GM19328 (cell line): ENCODE results near the gene CNIH2.

Experiments
- ATAC-seq: cut with Tn5 transposase; IDR thresholded peaks from one replicate; pipeline ENCODE4 v1.9.1; 2021; ENCODE audit warnings: mild to moderate bottlenecking, moderate library complexity; ENCODE audit not compliant: unreplicated experiment

Gene CNIH2

DNA sequence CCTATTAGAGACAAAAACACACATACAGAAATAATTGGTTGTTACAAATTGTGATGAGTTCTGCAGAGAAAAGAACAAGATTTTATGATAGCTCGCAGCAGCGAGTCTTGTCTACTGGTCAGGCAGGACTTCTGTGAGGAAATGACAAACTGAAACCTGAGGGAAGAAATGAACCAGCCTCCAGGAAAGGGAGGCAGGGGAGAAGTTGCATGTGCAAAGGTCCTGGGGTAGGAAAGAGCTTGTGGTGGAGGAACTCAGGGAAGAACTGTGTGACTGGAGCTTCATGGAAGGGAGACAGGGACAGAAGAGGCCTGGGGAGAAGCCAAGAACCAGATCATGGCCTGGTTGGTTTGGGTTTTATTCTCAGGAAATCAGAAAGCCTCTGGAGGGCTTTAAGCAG, 18.8 kb upstream of the CNIH2 start:
- no peak for ATAC-seq

- no peak for ATAC-seq
Observed at GRCh38 chr11:66259956-66260355, 18.0 kb upstream of the CNIH2 start.

GRCh38 chr11:66261578-66261977, 16.4 kb upstream of the CNIH2 start:
- ATAC-seq = no peak

DNA sequence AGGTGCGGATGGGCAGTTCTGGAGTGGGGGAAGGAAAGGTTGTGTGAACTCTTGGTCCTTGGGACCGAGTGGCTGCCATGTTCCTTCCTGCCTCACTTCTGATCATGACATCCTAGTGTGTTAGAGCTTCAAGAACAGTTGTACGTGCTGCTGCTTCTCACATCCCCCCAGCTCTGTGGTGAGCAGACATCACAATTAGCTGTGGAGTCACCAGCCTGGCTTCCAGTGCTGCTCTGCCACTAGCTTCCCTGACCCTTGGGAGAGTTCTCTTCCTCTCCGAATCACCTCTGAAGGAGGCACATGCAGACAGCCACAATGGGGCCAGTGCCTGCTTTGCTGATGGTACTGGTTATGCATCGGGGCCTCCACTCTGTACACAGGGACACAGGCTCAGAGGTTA, 15.8 kb upstream of the CNIH2 start:
- ATAC-seq = no peak

DNA sequence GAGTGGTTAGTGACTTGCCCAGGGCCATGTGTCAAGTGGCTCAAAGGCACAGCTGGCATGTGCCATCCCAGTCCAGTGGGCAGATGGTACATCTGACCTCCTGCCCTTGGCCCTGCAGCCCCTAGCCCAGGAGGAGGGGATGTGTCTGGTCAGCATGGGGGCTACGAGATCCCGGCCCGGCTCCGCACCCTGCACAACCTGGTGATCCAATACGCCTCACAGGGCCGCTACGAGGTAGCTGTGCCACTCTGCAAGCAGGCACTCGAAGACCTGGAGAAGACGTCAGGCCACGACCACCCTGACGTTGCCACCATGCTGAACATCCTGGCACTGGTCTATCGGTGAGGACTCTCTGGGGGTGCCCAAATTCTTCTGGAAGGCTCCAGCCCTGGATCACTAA, 15.3 kb upstream of the CNIH2 start:
- ATAC-seq = no peak

- ATAC-seq = no peak
Observed at GRCh38 chr11:66263231-66263630, 14.7 kb upstream of the CNIH2 start.

DNA sequence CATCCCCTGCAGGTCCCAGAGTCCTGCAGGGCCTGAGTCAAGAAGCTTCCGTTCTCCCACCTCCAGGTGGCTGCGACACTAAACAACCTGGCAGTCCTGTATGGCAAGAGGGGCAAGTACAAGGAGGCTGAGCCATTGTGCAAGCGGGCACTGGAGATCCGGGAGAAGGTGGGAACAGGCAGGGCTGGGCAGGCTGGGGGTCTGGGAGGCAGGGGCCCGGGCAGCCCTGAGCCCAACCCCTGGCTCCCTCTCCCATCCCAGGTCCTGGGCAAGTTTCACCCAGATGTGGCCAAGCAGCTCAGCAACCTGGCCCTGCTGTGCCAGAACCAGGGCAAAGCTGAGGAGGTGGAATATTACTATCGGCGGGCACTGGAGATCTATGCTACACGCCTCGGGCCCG, 14.2 kb upstream of the CNIH2 start:
- ATAC-seq = no peak

DNA sequence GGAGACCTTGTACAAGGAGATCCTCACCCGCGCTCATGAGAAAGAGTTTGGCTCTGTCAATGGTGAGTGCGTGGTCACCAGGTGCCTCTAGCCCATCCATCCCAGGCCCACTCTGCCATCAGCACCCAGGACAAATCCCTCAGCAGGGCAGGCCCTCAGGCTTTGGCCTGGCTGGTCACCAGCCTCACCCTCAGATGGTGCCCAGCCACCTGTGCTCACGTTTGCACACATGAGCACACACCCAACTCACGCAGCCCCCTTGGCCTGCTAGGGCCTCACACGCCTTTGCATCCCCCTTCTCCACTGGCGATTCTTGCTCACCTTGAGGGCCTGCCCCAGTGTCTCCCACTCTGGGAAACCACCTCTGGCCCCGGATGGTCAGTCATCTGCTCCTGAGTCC, 13.6 kb upstream of the CNIH2 start:
- ATAC-seq = no peak

DNA sequence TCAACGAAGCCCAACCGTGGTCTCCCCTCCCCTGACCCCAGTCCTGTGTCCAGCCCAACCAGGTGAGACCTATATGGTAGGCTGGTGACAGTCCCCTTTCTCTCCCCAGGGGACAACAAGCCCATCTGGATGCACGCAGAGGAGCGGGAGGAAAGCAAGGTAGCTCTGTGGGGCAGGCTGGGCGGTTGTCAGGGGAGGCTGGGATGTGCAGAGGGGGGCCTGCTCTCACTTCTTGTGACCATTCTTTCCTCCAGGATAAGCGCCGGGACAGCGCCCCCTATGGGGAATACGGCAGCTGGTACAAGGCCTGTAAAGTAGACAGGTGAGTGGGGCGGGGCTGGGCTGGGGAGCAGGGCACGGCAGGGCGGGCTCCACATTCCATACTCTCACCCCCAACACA, 13.1 kb upstream of the CNIH2 start:
- ATAC-seq = no peak

DNA sequence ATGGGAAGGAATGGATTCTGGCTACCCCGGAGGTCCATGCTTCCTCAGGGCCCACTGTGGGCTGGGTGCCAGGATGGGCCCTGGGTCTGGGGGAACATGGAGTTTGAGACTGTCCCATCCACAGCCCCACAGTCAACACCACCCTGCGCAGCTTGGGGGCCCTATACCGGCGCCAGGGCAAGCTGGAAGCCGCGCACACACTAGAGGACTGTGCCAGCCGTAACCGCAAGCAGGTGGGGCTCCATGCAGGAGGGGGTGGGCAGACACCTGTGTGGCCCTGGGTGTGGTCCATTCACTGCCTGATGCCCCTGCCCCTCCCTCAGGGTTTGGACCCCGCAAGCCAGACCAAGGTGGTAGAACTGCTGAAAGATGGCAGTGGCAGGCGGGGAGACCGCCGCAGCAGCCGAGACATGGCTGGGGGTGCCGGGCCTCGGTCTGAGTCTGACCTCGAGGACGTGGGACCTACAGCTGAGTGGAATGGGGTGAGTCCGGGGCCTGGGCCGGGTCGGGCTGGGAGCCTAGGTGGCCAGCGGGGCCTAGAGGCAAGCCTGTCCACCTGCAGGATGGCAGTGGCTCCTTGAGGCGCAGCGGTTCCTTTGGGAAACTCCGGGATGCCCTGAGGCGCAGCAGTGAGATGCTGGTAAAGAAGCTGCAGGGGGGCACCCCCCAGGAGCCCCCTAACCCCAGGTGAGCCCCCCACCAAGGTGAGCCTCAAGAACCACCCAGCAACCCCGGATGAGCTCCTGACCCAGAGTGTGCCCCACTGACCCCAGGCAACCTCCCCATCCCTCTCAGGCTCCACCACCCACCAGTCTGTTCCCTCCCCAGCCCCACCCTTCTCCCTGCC, 12.2 kb upstream of the CNIH2 start:
- no peak for ATAC-seq

DNA sequence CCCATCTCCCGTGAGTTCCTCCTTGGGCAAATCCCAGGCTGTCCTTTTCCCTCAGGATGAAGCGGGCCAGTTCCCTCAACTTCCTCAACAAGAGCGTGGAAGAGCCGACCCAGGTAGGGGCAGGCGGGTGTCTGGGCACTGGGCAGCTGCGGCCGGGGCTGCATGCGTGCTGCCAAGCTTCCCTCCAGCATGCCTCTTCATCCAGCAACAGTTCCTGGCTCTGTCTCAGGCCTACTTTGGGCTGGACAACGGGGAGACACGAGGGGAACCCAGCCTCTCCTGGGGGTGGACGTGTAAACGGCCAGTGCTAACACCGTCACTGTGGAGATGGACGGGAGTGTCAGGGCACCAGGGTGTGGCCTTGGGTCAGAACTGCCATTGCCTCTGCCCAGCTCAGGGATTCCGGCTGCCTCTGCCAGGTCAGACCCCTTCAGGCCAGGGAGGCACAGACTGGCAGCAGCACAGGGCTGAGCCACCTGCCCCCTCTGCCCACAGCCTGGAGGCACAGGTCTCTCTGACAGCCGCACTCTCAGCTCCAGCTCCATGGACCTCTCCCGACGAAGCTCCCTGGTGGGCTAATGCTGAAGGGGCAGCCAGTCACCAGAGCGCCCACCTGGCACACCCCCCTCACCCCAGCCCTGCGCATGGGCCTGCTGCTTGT, 11.5 kb upstream of the CNIH2 start:
- ATAC-seq = no peak

DNA sequence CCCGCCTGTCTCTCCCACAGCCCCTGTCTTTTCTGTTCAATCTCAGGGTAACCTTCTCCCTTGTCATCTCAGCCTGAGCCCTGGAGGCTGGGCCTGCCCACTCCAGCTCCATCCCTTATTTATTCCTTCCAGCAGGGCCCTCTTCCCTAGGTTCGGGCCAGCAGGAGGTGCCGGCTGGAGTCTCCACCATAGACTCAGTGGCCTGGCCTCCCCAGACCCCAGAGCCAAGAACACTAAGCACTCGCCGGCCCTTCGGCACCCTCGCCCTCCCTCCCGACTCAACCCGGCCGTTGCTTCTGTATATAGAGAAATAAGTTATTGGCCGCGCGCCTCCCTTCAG, 11.0 kb upstream of the CNIH2 start:
- ATAC-seq = no peak

- ATAC-seq = peak; percentile 50
Observed at GRCh38 chr11:66267379-66268243, 10.4 kb upstream of the CNIH2 start.

DNA sequence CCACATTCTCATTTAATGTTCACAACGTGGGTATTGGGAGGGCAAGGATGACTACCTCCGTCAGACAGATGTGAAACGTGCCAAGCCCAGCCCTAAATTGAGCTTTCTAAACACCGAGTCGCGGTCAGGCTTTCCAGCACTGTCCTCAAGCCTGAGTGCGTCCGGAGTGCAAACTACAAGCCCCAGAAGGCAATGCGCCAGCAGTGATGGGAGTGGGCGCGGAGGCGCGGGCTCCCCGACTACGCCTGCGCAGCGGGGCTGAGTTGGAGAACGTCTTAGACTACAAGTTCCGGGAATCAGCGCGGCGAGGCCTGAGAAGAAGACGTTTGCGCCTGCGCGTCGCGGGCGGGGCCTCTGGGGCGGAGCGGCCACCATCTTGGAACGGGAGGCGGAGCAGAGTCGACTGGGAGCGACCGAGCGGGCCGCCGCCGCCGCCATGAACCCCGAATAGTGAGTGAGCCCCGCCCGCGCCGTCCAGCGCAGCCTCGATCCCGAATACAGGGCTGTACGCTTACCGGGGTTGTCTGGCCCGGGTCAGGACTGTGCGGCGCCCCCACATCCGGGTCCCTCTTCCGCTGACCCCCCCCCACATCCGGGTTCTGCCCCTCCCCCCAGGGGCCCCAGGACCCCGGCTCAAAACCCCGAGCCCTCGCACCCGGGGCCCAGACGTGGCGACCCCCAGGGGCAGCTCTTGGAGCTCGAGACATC, 9.6 kb upstream of the CNIH2 start, which contains the start of gene RAB1B:
TSS of gene RAB1B (plus strand) at position 396 of the 708 bp plus-strand sequence. CDS start at position 437, 41 bp downstream.
- peak; percentile 72 for ATAC-seq

DNA sequence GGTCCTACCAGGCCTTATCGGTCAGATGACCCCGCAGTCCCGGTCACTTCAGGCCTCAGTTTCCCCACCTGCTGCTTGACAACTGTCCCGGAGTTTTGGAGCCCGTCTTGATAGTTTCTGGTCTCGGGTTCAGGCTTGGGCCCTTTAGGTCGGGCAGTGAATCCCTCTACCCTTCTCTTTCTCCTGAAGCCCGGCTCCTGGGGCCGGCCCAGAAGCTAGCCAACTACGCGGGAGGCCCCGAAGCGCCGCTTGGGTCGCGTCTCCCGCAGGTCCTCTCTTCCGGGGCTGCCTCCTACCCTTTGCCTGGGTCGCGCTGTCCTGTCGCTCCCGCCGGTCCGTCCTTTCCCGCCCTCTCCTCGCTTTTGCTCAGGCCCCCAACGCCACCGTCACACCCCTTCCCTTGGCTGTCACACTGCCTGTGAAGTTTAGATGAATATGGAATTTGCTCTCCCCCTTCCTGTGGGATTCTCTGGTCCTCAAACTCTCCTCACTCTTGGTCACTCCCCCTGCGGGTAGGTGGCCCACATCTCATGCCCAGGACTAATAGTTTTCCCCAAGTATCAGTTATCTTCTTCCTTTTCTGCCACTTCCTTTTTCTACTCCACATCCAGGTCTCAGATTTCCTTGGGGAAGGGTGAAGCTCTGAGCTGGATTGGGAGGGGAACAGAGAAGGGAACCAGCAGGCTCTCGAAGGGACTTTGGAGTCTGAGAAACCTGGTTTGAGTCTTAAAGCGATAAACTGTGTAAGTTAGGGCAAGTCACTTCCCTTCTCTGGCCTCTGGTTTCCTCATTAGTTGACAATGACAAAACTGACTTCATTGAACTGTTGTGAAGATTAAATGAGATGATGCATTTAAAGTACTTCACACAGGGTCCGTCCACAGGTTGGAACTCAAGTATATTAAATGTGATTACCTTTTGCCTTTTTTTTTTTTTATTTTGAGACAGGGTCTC, 8.7 kb upstream of the CNIH2 start:
- no peak for ATAC-seq

- no peak for ATAC-seq
Observed at GRCh38 chr11:66271816-66272215, 6.2 kb upstream of the CNIH2 start.

GRCh38 chr11:66272596-66272995, 5.4 kb upstream of the CNIH2 start:
- ATAC-seq = no peak

GRCh38 chr11:66274219-66274618, 3.8 kb upstream of the CNIH2 start:
- no peak for ATAC-seq

GRCh38 chr11:66275396-66275795, 2.6 kb upstream of the CNIH2 start:
- ATAC-seq = no peak
